Smooth muscle cell (in vitro differentiated cells): ENCODE measurements around the gene ZEB1. TPM values are rescaled to one million over a fixed set of nuclear protein-coding genes. Genes with fewer than 3 reads are reported as not detected.

Source experiments
- DNase-seq: peaks from one replicate; lab custom pipeline; 2025; ENCODE audit not compliant: unreplicated experiment; lab: John Stamatoyannopoulos, UW
- H2AFZ ChIP-seq: fragments of 200-600 bp; sonication (generic); 2 replicates; pipeline ENCODE4 v1.6.0; 2016; ENCODE audit warnings: antibody characterized with exemption, low read depth, mild to moderate bottlenecking
- H3F3A ChIP-seq: fragments of 200-600 bp; sonication (generic); 2 replicates; pipeline ENCODE4 v1.6.0; 2017; ENCODE audit warnings: antibody characterized with exemption, low read depth
- H3K27ac ChIP-seq: fragments of 200-600 bp; sonication (generic); 2 replicates; pipeline ENCODE4 v1.5.1; 2016; ENCODE audit warnings: low read depth, mild to moderate bottlenecking
- H3K27me3 ChIP-seq: fragments of 200-600 bp; sonication (generic); 2 replicates; pipeline ENCODE4 v1.6.1; 2016; ENCODE audit warnings: low read depth, mild to moderate bottlenecking
- H3K36me3 ChIP-seq: fragments of 200-600 bp; sonication (generic); 2 replicates; pipeline ENCODE4 v1.5.1; 2016; ENCODE audit warnings: low read depth
- H3K4me1 ChIP-seq: fragments of 200-600 bp; sonication (generic); 2 replicates; pipeline ENCODE4 v1.5.1; 2016; ENCODE audit warnings: low read depth
- H3K4me2 ChIP-seq: fragments of 200-600 bp; sonication (generic); 2 replicates; pipeline ENCODE4 v1.6.0; 2016; ENCODE audit warnings: mild to moderate bottlenecking
- H3K4me3 ChIP-seq: fragments of 200-600 bp; sonication (generic); 2 replicates; pipeline ENCODE4 v1.5.1; 2016; ENCODE audit warnings: mild to moderate bottlenecking
- H3K79me2 ChIP-seq: fragments of 200-600 bp; sonication (generic); 2 replicates; pipeline ENCODE4 v1.6.0; 2016; ENCODE audit warnings: low read depth, mild to moderate bottlenecking
- H3K9ac ChIP-seq: fragments of 200-600 bp; sonication (generic); 2 replicates; pipeline ENCODE4 v1.6.0; 2016; ENCODE audit warnings: low read depth
- H3K9me3 ChIP-seq: fragments of 200-600 bp; sonication (generic); replicated peaks from 2 replicates; pipeline ENCODE4 v1.5.1; 2016; ENCODE audit warnings: low read depth
- H4K20me1 ChIP-seq: fragments of 200-600 bp; sonication (generic); 2 replicates; pipeline ENCODE4 v1.6.0; 2016; ENCODE audit warnings: low read depth
- CTCF ChIP-seq: fragments of 200-600 bp; sonication (generic); IDR thresholded peaks from 2 replicates; pipeline ENCODE4 v1.5.1; 2017; ENCODE audit warnings: borderline replicate concordance, mild to moderate bottlenecking, antibody characterized with exemption; ENCODE audit not compliant: insufficient read depth, poor library complexity, severe bottlenecking
- WGBS: methylation state at CpG from one replicate; pipeline ENCODE4 v1.1.7; 2016; ENCODE audit warnings: low lambda C conversion rate; 5-methylcytosine and 5-hydroxymethylcytosine counted together
- polyA plus RNA-seq: library from polyadenylated mRNA; unstranded; fragments of >200 nt; fragmentation: Nextera tagmentation; extraction: Ambion mirVana; gene quantifications from 2 replicates; pipeline ENCODE4 v1.2.1, GENCODE V29; 2016
- total RNA-seq: library from RNA; depleted of rRNA; stranded (reverse); fragments of >200 nt; gene quantifications from 2 replicates; pipeline ENCODE4 v1.2.3, GENCODE V29; 2014

Gene ZEB1
- total and polyA plus RNA-seq, 2 experiments from 2014 or later = 7.9 to 15.7 TPM

GRCh38 chr10:31515819-31516402, 196.9 kb downstream of the ZEB1 start:
- no peak overlapping the region for H3K9ac ChIP-seq
- no peaks in the 10 kb centered on the region for H3K4me1 ChIP-seq
- no peaks in the 10 kb centered on the region for H3K27me3 ChIP-seq
- no peaks in the 10 kb centered on the region for H3K9me3 ChIP-seq
- H3K79me2 ChIP-seq = no peaks in the 10 kb centered on the region
- no peak overlapping the region for H2AFZ ChIP-seq
- H3K27ac ChIP-seq = no peak overlapping the region
- H3K36me3 ChIP-seq = peaks cover 8% of the 10 kb centered on the region
- TF ChIP-seq CTCF = no peak
- H3K4me3 ChIP-seq = no peak overlapping the region
- no peaks in the 10 kb centered on the region for H4K20me1 ChIP-seq
- DNase-seq = no peak
- H3F3A ChIP-seq = no peaks in the 10 kb centered on the region
- H3K4me2 ChIP-seq = no peak overlapping the region

- H2AFZ ChIP-seq = no peak overlapping the region
- H3K27me3 ChIP-seq = no peaks in the 10 kb centered on the region
- DNase-seq = no peak
- H3F3A ChIP-seq = no peaks in the 10 kb centered on the region
- no peaks in the 10 kb centered on the region for H3K36me3 ChIP-seq
- WGBS = 95% methylated on average over 4 of the region's 4 CpGs
- H3K4me2 ChIP-seq = no peak overlapping the region
- H3K4me1 ChIP-seq = no peaks in the 10 kb centered on the region
- no peaks in the 10 kb centered on the region for H3K9me3 ChIP-seq
- no peaks in the 10 kb centered on the region for H3K79me2 ChIP-seq
- no peak overlapping the region for H3K27ac ChIP-seq
- no peak overlapping the region for H3K4me3 ChIP-seq
- no peak for TF ChIP-seq CTCF
- H3K9ac ChIP-seq = no peak overlapping the region
- no peaks in the 10 kb centered on the region for H4K20me1 ChIP-seq
Measured at GRCh38 chr10:31520986-31521831, 202.2 kb downstream of the ZEB1 start.

- no peak overlapping the region for H2AFZ ChIP-seq
- H3K27me3 ChIP-seq = no peaks in the 10 kb centered on the region
- H3K27ac ChIP-seq = no peak overlapping the region
- no peak overlapping the region for H3K4me2 ChIP-seq
- H3K4me3 ChIP-seq = no peak overlapping the region
- H3K9me3 ChIP-seq = no peaks in the 10 kb centered on the region
- H3K9ac ChIP-seq = no peak overlapping the region
- 96% methylated on average over 4 of the region's 4 CpGs for WGBS
- TF ChIP-seq CTCF = no peak
- no peaks in the 10 kb centered on the region for H3K79me2 ChIP-seq
- DNase-seq = no peak
- no peaks in the 10 kb centered on the region for H3F3A ChIP-seq
- no peaks in the 10 kb centered on the region for H4K20me1 ChIP-seq
- H3K4me1 ChIP-seq = no peaks in the 10 kb centered on the region
- no peaks in the 10 kb centered on the region for H3K36me3 ChIP-seq
Measured at GRCh38 chr10:31522820-31523219, 203.8 kb downstream of the ZEB1 start.
